Lower leg skin (tissue), 3 donors: ENCODE measurements around the gene FYCO1.

Source experiments
- POLR2A ChIP-seq, 2 donors: fragments of 450-650 bp; IDR thresholded peaks; one replicate each; pipeline ENCODE4 v1.6.1; 2016 to 2017; ENCODE audit warnings: antibody characterized with exemption in 2 of 2, mild to moderate bottlenecking in 1 of 2, moderate library complexity in 1 of 2
- TF ChIP-seq, protein P1 (sequence below), 3 donors: fragments of 450-650 bp; IDR thresholded peaks; one replicate each; pipeline ENCODE4 v1.5.1; 2016; ENCODE audit warnings: antibody characterized with exemption in 3 of 3, mild to moderate bottlenecking in 3 of 3, moderate library complexity in 2 of 3

DNA sequence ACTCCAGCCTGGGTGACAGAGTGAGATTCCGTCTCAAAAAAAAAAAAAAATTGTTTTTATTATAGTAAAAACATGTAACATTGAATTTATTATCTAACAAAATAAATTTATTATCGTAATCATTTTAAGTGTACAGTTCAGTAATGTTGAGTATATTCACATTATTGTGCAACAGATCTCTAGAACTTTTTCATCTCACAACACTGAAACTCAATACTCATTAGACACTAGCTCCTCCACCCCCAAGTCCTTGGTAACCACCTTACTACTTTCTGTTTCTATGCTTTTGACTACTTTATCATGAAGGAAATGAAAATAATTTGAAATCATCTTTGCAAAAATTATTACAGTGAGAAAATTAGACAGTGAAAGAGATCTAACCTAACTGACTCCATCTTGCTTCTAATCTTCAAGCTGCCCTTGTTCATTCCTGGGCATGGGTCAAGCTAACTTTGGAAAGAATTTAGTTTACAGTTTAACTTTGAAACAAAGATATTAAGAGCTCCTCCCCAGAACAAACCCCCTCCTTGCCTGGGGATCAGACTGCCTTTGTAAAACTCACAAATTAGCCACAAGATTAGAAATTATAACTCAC, 15.0 kb upstream of the FYCO1 start:
- TF ChIP-seq POLR2A (IDR thresholded peaks at IDR 0.05) = no peak
- TF ChIP-seq, protein P1, sequence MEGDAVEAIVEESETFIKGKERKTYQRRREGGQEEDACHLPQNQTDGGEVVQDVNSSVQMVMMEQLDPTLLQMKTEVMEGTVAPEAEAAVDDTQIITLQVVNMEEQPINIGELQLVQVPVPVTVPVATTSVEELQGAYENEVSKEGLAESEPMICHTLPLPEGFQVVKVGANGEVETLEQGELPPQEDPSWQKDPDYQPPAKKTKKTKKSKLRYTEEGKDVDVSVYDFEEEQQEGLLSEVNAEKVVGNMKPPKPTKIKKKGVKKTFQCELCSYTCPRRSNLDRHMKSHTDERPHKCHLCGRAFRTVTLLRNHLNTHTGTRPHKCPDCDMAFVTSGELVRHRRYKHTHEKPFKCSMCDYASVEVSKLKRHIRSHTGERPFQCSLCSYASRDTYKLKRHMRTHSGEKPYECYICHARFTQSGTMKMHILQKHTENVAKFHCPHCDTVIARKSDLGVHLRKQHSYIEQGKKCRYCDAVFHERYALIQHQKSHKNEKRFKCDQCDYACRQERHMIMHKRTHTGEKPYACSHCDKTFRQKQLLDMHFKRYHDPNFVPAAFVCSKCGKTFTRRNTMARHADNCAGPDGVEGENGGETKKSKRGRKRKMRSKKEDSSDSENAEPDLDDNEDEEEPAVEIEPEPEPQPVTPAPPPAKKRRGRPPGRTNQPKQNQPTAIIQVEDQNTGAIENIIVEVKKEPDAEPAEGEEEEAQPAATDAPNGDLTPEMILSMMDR (IDR thresholded peaks at IDR 0.05) = no peak
